Uterus (tissue), 4 donors: ENCODE measurements around the gene PRKCD. TPM values are rescaled to one million over a fixed set of nuclear protein-coding genes. Genes with fewer than 3 reads are reported as not detected.

ENCODE experiments used
- DNase-seq, 2 donors: peaks; one replicate each; pipeline ENCODE4 v3.0.0-alpha.2; 2019 to 2020
- H3K27ac ChIP-seq, 2 donors: fragments of 200-600 bp; sonication (generic); 1 replicate in 1 of 2; 2 replicates in 1 of 2; pipeline ENCODE4 v1.5.1; 2016 to 2018
- H3K27me3 ChIP-seq, 2 donors: fragments of 200-600 bp; sonication (generic); one replicate each; pipeline ENCODE4 v1.5.1; 2018 to 2019; ENCODE audit warnings: control low read depth in 1 of 2
- H3K36me3 ChIP-seq, 2 donors: fragments of 200-600 bp; sonication (generic); one replicate each; pipeline ENCODE4 v1.5.1; 2019; ENCODE audit warnings: control low read depth in 1 of 2
- H3K4me1 ChIP-seq, 2 donors: fragments of 200-600 bp; sonication (generic); one replicate each; pipeline ENCODE4 v1.5.1; 2018 to 2019; ENCODE audit warnings: control low read depth in 1 of 2
- H3K4me3 ChIP-seq, 2 donors: fragments of 200-600 bp; sonication (generic); 1 replicate in 1 of 2; 2 replicates in 1 of 2; pipeline ENCODE4 v1.5.1; 2018 to 2019; ENCODE audit warnings: mild to moderate bottlenecking in 1 of 2
- H3K9me3 ChIP-seq, 2 donors: fragments of 200-600 bp; sonication (generic); one replicate each; pipeline ENCODE4 v1.5.1; 2019; ENCODE audit warnings: control low read depth in 1 of 2
- CTCF ChIP-seq, 4 experiments: fragments of 200-600 bp in 2 of 4; fragments of 450-650 bp in 2 of 4; sonication (generic) in 2 of 4; IDR thresholded peaks; one replicate each; pipeline ENCODE4 v1.5.1; 2016 to 2019; ENCODE audit warnings: antibody characterized with exemption in 4 of 4, mild to moderate bottlenecking in 2 of 4, moderate library complexity in 1 of 4
- POLR2A ChIP-seq, 2 donors: fragments of 450-650 bp; IDR thresholded peaks; one replicate each; pipeline ENCODE4 v1.6.1; 2016; ENCODE audit warnings: antibody characterized with exemption in 2 of 2, mild to moderate bottlenecking in 1 of 2, moderate library complexity in 1 of 2
- intact Hi-C: fragments of 100-400 bp; cut with DNase I; formaldehyde crosslinking; loops from one replicate; pipeline ENCODE4 v1.15.1; 2023; ENCODE audit warnings: low total_unique reads
- total RNA-seq, 4 donors: library from RNA; depleted of rRNA in 3 of 4; stranded (reverse); fragments of >200 nt in 3 of 4; gene quantifications; one replicate each; pipeline versions ENCODE4 v1.1.0 to v1.2.4, GENCODE V29; 2014 to 2023
- donor health status: DM: yes; HTN: yes; CAD: no.

PRKCD gene
- total RNA-seq, 4 donors from 2014 or later, result under 0.01 to 16.8 (median 12.6) TPM

- TF ChIP-seq POLR2A (IDR thresholded peaks at IDR 0.05) (no peak), CTCF (IDR thresholded peaks at IDR 0.05) (no peak)
- no peak for DNase-seq
- Histone ChIP-seq H3K9me3 (no peaks in the 10 kb centered on the region), H3K4me1 (no peaks in the 10 kb centered on the region), H3K27me3 (no peaks in the 10 kb centered on the region), H3K4me3 (no peak overlapping the region), H3K36me3 (no peaks in the 10 kb centered on the region), H3K27ac (no peak overlapping the region)
- intact Hi-C loops, result no loop called here
Observed at GRCh38 chr3:53151870-53152660, 8.9 kb upstream of the PRKCD start.

GRCh38 chr3:53153264-53153823, 7.7 kb upstream of the PRKCD start:
- intact Hi-C loops, result no loop called here
- Histone ChIP-seq H3K4me1 (no peaks in the 10 kb centered on the region), H3K27me3 (no peaks in the 10 kb centered on the region), H3K9me3 (no peaks in the 10 kb centered on the region), H3K36me3 (no peaks in the 10 kb centered on the region), H3K27ac (no peak overlapping the region), H3K4me3 (no peak overlapping the region)
- DNase-seq, result no peak
- no peak for TF ChIP-seq POLR2A (IDR thresholded peaks at IDR 0.05)
- no peak for TF ChIP-seq CTCF (IDR thresholded peaks at IDR 0.05)

GRCh38 chr3:53153980-53154379, 7.0 kb upstream of the PRKCD start:
- intact Hi-C loops, result no loop called here
- no peaks in the 10 kb centered on the region for H3K4me1 ChIP-seq
- H3K27ac ChIP-seq, result no peak overlapping the region
- no peaks in the 10 kb centered on the region for H3K36me3 ChIP-seq
- H3K9me3 ChIP-seq, result no peaks in the 10 kb centered on the region
- TF ChIP-seq POLR2A (IDR thresholded peaks at IDR 0.05), result no peak
- no peak for TF ChIP-seq CTCF (IDR thresholded peaks at IDR 0.05)
- no peak overlapping the region for H3K4me3 ChIP-seq
- DNase-seq, result no peak
- no peaks in the 10 kb centered on the region for H3K27me3 ChIP-seq

- intact Hi-C loops, result no loop called here
- no peaks in the 10 kb centered on the region for H3K4me1 ChIP-seq
- H3K27ac ChIP-seq, result no peak overlapping the region
- no peak for DNase-seq
- TF ChIP-seq CTCF (IDR thresholded peaks at IDR 0.05) (no peak), POLR2A (IDR thresholded peaks at IDR 0.05) (no peak)
- no peaks in the 10 kb centered on the region for H3K36me3 ChIP-seq
- no peaks in the 10 kb centered on the region for H3K27me3 ChIP-seq
- H3K4me3 ChIP-seq, result no peak overlapping the region
- H3K9me3 ChIP-seq, result no peaks in the 10 kb centered on the region
Observed at GRCh38 chr3:53154881-53155285, 6.1 kb upstream of the PRKCD start.

- no peaks in the 10 kb centered on the region for H3K9me3 ChIP-seq
- no peak for DNase-seq
- no peak overlapping the region for H3K27ac ChIP-seq
- no peak for TF ChIP-seq POLR2A (IDR thresholded peaks at IDR 0.05)
- TF ChIP-seq CTCF (IDR thresholded peaks at IDR 0.05), result no peak
- no peaks in the 10 kb centered on the region for H3K27me3 ChIP-seq
- intact Hi-C loops, result no loop called here
- H3K4me1 ChIP-seq, result peaks cover 0 to 4% of the 10 kb centered on the region in 2 donors
- no peak overlapping the region for H3K4me3 ChIP-seq
- H3K36me3 ChIP-seq, result no peaks in the 10 kb centered on the region
Observed at GRCh38 chr3:53155760-53156159, 5.2 kb upstream of the PRKCD start.
